GM12891 (cell line): ENCODE results near the gene FBXL15. TPM values are rescaled to one million over a fixed set of nuclear protein-coding genes. Genes with fewer than 3 reads are reported as not detected.

ENCODE experiments used
- DNase-seq: peaks from one replicate; pipeline ENCODE4 v3.0.0; 2011; ENCODE audit warnings: low spot score; ENCODE audit not compliant: insufficient read length
- FAIRE-seq: peaks from 2 replicates; lab custom pipeline; 2011; peaks lifted over from hg19 to GRCh38; lab: Jason Lieb, UNC
- PAX5 ChIP-seq: IDR thresholded peaks from 2 replicates; pipeline ENCODE4 v1.6.1; 2011; ENCODE audit warnings: low read length, moderate library complexity, mild to moderate bottlenecking; ENCODE audit not compliant: insufficient read depth, severe bottlenecking
- POLR2A ChIP-seq: IDR thresholded peaks from 2 replicates; pipeline ENCODE4 v1.6.1; 2011; ENCODE audit warnings: low read depth, low read length, control low read depth
- POLR2AphosphoS5 ChIP-seq: IDR thresholded peaks from 2 replicates; pipeline ENCODE4 v1.6.1; 2011; ENCODE audit warnings: low read depth, low read length, control low read depth
- POU2F2 ChIP-seq: IDR thresholded peaks from 2 replicates; pipeline ENCODE4 v1.6.1; 2011; ENCODE audit warnings: low read depth, mild to moderate bottlenecking, control low read depth, low read length, moderate library complexity
- SPI1 ChIP-seq: IDR thresholded peaks from 2 replicates; pipeline ENCODE4 v1.6.1; 2011; ENCODE audit warnings: low read depth, low read length, control low read depth
- TAF1 ChIP-seq: IDR thresholded peaks from 2 replicates; pipeline ENCODE4 v1.6.1; 2011; ENCODE audit warnings: low read depth, low read length, control low read depth
- polyA plus RNA-seq: library from polyadenylated mRNA; unstranded; fragments of >200 nt; gene quantifications from one replicate; pipeline ENCODE4 v1.2.1, GENCODE V29; 2012; ENCODE audit warnings: low read depth, missing spikeins, inconsistent platforms; ENCODE audit not compliant: missing spikeins

FBXL15 gene
- polyA plus RNA-seq, result 8.4 TPM

DNA sequence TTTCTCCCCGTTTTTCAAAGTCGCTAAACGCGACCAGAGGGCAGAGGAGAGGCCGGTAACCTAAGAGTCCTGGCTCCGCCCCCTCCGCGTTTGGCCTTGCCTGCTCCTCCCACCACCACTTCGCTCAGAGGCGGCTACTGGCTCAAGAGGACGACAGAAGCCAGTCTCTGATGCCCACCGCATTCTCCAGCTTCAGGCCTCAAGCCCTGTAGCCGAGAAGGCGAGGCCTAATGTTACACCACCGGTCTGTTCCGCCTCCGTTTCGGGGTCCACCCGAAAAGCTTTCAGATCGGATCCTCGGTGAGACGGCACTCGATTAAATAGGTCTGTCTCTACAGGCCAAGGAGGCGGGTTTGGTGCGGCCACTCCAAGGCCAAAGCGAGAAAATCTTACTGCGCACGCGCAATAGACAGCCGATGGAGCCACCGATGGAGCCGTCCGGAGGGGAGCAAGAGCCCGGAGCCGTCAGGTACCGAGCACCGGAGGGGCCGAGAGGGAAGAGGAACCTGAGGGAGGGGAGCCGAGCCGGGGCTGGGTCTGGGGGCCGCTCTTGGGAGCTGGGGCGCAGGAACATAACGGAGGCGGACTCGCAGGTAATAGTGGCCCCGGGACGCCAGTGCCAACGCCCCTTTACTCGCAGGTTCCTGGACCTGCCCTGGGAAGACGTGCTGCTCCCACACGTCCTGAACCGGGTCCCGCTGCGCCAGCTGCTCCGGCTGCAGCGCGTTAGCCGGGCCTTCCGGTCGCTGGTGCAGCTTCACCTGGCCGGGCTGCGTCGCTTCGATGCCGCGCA is at the start of gene FBXL15:
TSS of gene FBXL15 (plus strand) at position 123 of the 793 bp plus-strand sequence. CDS start at position 417, 294 bp downstream.
- FAIRE-seq, result peak; percentile 98
- DNase-seq, result peak; percentile 97
- TF ChIP-seq POLR2AphosphoS5 (0 out of 2 replicates have a peak, but pooled peaks have one; percentile 44), TAF1 (peak; percentile 76), POU2F2 (peak; percentile 86; the same call in 1 of the 2 replicates), PAX5 (peak; percentile 45), POLR2A (peak; percentile 54; the same call in 1 of the 2 replicates), SPI1 (peak; percentile 23; the same call in 1 of the 2 replicates)

DNA sequence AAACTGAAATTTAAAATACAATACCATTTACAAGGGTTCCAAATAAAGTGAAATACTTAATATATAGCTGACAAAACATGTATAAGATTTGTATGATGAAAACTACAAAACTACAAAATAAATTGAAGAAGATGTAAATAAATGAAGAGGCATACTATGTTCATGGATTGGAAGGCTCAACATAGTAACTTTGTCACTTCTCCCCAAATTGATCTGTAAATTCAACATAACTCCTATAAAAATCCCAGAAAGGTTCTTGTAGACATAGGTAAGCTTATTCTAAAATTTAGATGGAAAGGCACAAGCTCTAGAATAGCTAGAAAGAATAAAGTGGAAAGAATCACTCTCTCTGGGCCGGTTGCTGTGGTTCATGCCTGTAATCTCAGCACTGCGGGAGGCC is 49.3 kb upstream of the FBXL15 start:
- FAIRE-seq, result no peak
- TF ChIP-seq PAX5 (no peak), POLR2A (no peak), SPI1 (no peak), TAF1 (no peak), POU2F2 (no peak), POLR2AphosphoS5 (no peak)
- no peak for DNase-seq

- no peak for DNase-seq
- TF ChIP-seq POLR2AphosphoS5, result no peak
- no peak for TF ChIP-seq POU2F2
- no peak for TF ChIP-seq TAF1
- TF ChIP-seq SPI1, result no peak
- TF ChIP-seq POLR2A, result no peak
- TF ChIP-seq PAX5, result no peak
- FAIRE-seq, result no peak
Measured at GRCh38 chr10:102375250-102375649, 45.4 kb upstream of the FBXL15 start.

DNA sequence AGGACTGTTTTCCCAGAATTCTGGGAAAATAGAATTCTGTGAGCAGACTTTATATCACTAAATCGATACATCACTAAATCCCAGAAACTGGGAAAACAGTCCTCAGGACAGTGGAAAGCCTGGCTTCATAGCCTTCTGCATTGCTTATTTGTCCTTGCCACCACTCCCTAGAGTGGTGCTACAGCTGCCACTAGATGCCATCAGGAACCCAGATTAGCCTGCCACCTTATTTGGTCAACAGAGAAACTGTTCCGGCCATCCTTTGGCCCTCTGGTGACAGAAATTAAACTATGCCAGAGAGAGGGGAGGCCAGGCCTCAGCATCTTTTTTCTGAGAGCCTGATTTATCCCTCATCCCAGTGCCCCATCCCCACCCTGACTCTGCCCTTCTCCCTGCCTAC is 44.8 kb upstream of the FBXL15 start:
- DNase-seq (no peak), FAIRE-seq (no peak)
- no peak for TF ChIP-seq POLR2AphosphoS5
- no peak for TF ChIP-seq POLR2A
- no peak for TF ChIP-seq TAF1
- no peak for TF ChIP-seq SPI1
- TF ChIP-seq PAX5, result no peak

DNA sequence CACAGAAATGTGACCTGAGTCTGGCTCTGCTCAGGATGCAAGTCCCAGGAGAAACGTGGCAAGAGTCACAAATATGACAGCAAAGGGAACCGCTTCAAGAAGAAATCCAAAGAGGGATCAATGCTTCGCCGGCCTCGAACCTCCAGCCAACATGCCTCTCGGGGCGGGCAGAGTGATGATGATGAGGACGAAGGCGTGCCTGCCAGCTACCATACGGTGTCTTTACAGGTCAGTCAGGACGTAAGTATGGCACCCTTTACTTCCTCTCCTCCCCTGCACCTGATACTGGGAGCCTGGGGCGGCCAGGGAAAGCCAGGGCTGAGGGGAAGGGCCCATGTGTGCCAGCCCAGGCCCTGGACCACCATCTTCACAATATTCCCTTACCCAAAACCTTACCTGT is 43.7 kb upstream of the FBXL15 start:
- TF ChIP-seq POLR2A, result no peak
- no peak for TF ChIP-seq POLR2AphosphoS5
- TF ChIP-seq POU2F2, result no peak
- TF ChIP-seq SPI1, result no peak
- no peak for TF ChIP-seq PAX5
- no peak for TF ChIP-seq TAF1
- FAIRE-seq (no peak), DNase-seq (no peak)

- no peak for FAIRE-seq
Measured at GRCh38 chr10:102379383-102379782, 41.3 kb upstream of the FBXL15 start.

GRCh38 chr10:102381983-102382382 is 38.7 kb upstream of the FBXL15 start:
- DNase-seq (no peak), FAIRE-seq (no peak)
- no peak for TF ChIP-seq TAF1
- no peak for TF ChIP-seq PAX5

More at GRCh38 chr10:102379383-102379782, 41.3 kb upstream of the FBXL15 start:
- TF ChIP-seq POU2F2 (no peak), POLR2A (no peak), PAX5 (no peak), POLR2AphosphoS5 (no peak), TAF1 (no peak), SPI1 (no peak)
- no peak for DNase-seq

DNA sequence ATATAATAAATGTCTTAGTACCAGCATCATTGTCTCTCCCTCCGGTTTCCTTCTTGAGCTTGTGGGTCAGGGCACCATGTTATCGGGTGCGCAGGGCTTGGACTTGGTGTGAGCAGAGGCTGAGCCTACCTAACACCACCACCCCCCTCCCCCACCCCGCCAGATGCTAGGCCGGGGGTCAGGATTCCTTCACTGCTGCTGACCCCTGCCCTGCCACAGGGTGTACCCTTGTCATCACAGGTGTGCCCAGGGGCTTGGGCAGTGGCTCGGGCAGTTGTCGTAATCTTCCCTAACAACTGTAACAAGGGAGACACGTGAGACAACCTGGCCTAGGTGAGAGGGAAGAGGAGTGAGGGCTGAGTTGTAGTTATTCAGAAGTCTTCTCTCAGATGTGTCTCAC is 37.8 kb upstream of the FBXL15 start:
- no peak for TF ChIP-seq POLR2AphosphoS5
- TF ChIP-seq TAF1, result no peak
- TF ChIP-seq POU2F2, result no peak
- no peak for TF ChIP-seq POLR2A
- TF ChIP-seq SPI1, result no peak
- no peak for TF ChIP-seq PAX5
- DNase-seq (no peak), FAIRE-seq (no peak)

DNA sequence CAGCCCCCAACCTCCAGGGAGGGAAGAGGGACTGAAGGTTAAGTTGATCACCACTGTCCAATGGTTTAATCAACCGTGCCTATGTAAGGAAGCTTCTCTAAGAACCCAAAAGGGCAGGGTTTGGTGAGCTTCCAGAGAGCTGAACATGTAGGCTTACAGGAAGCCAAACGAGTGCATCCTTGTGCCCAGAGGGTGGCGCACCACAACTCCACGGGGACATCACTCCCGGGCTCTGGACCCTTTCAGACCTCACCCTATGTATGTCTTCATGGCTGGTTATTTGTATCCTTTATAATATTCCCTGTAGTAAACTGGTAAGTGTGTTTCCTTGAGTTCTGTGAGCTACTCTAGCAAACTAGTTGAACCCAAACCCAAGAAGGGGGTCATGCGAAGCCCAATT is 36.6 kb upstream of the FBXL15 start:
- no peak for FAIRE-seq

DNA sequence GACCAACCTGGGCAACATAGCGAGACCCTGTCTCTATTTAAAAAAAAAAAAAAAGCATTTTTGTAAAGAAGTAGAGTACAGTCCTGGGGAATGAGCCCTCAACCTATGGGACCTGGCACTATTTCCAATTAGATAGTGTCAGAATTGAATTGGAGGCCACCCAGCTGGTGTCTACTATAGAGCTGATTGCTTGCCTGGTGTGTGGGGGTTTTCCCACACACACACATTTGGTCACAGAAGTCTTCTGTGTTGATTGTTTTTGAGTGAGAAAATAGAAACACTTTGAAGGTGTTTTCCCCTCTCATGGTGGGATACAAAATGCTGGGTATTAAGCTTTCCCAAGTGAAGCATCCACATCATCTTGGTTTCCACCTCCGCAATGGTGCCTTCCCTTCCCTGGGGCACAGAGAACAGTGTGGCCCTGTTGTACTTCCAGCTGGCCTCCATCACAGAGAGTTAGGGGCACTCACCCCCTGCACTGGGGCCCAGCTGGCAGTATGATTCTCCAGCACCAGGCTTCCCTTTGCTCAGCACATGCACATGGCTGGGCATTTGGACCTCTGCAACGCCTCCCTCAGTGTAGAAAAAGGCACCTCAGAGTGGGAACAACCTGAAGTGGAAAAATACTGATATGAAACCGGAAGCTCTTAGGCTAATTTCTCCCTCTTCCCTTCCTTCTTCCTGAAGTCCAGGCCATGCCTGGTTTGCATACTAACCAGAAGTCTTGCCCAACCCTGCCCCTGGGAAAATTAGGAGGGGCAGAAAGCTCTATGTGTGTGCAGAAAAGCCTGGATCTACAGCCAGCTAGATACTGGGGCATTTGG is 35.8 kb upstream of the FBXL15 start:
- DNase-seq (no peak), FAIRE-seq (no peak)
- no peak for TF ChIP-seq POU2F2
- TF ChIP-seq POLR2A, result no peak
- TF ChIP-seq TAF1, result no peak

More for the DNA sequence above, 36.6 kb upstream of the FBXL15 start:
- DNase-seq, result no peak
- no peak for TF ChIP-seq POLR2AphosphoS5
- no peak for TF ChIP-seq POU2F2
- TF ChIP-seq POLR2A, result no peak
- TF ChIP-seq TAF1, result no peak
- no peak for TF ChIP-seq SPI1
- TF ChIP-seq PAX5, result no peak
